Activated CD8-positive, alpha-beta memory T cell treated with anti-CD3 and anti-CD28 coated beads, Interleukin-2, amount 50 U/mL, for 1 hour (primary cell): ENCODE data around the gene FXYD2.

Source experiments
- DNase-seq: peaks from one replicate; pipeline ENCODE4 v3.0.0-alpha.2; 2020; ENCODE audit errors: extremely low read depth

Gene FXYD2

GRCh38 chr11:117857734-117858414 is 33.3 kb upstream of the FXYD2 start:
- DNase-seq: no peak

- DNase-seq: no peak
Observed at GRCh38 chr11:117855912-117856651, 31.5 kb upstream of the FXYD2 start.

GRCh38 chr11:117855186-117855845 is 30.8 kb upstream of the FXYD2 start:
- no peak for DNase-seq

- no peak for DNase-seq
Observed at GRCh38 chr11:117852309-117852708, 27.8 kb upstream of the FXYD2 start.

- no peak for DNase-seq
Observed at GRCh38 chr11:117851852-117852251, 27.3 kb upstream of the FXYD2 start.

GRCh38 chr11:117851106-117851505 is 26.6 kb upstream of the FXYD2 start:
- no peak for DNase-seq

- no peak for DNase-seq
Observed at GRCh38 chr11:117849781-117850414, 25.4 kb upstream of the FXYD2 start.

GRCh38 chr11:117843666-117844484 is 19.3 kb upstream of the FXYD2 start:
- DNase-seq: peak; percentile 63

- DNase-seq: no peak
Observed at GRCh38 chr11:117842131-117842941, 17.8 kb upstream of the FXYD2 start.

- no peak for DNase-seq
Observed at GRCh38 chr11:117841551-117842031, 17.0 kb upstream of the FXYD2 start.

GRCh38 chr11:117840881-117841550 is 16.5 kb upstream of the FXYD2 start:
- no peak for DNase-seq

- no peak for DNase-seq
Observed at GRCh38 chr11:117839936-117840813, 15.6 kb upstream of the FXYD2 start.

GRCh38 chr11:117839380-117839881 is 14.9 kb upstream of the FXYD2 start:
- DNase-seq: no peak

GRCh38 chr11:117838901-117839300 is 14.4 kb upstream of the FXYD2 start:
- DNase-seq: no peak

GRCh38 chr11:117837791-117838190 is 13.2 kb upstream of the FXYD2 start:
- DNase-seq: no peak

- no peak for DNase-seq
Observed at GRCh38 chr11:117837070-117837776, 12.7 kb upstream of the FXYD2 start.

- no peak for DNase-seq
Observed at GRCh38 chr11:117836077-117836960, 11.8 kb upstream of the FXYD2 start.
